AG09309 (cell line): ENCODE results near the gene PPP1R8.

Experiments
- DNase-seq: peaks from one replicate; pipeline ENCODE4 v3.0.0-alpha.2; 2010; ENCODE audit warnings: low read depth
- H3K4me3 ChIP-seq: 2 replicates; pipeline ENCODE4 v1.5.1; 2011; ENCODE audit warnings: mild to moderate bottlenecking, low read depth, low read length, moderate library complexity; ENCODE audit not compliant: control insufficient read depth
- TF ChIP-seq, protein P1 (sequence below): IDR thresholded peaks from 2 replicates; pipeline ENCODE4 v1.5.1; 2011; ENCODE audit warnings: mild to moderate bottlenecking, low read depth, low read length, inconsistent platforms; ENCODE audit not compliant: insufficient read depth, control insufficient read depth; ENCODE audit errors: missing control alignments

Gene PPP1R8

DNA sequence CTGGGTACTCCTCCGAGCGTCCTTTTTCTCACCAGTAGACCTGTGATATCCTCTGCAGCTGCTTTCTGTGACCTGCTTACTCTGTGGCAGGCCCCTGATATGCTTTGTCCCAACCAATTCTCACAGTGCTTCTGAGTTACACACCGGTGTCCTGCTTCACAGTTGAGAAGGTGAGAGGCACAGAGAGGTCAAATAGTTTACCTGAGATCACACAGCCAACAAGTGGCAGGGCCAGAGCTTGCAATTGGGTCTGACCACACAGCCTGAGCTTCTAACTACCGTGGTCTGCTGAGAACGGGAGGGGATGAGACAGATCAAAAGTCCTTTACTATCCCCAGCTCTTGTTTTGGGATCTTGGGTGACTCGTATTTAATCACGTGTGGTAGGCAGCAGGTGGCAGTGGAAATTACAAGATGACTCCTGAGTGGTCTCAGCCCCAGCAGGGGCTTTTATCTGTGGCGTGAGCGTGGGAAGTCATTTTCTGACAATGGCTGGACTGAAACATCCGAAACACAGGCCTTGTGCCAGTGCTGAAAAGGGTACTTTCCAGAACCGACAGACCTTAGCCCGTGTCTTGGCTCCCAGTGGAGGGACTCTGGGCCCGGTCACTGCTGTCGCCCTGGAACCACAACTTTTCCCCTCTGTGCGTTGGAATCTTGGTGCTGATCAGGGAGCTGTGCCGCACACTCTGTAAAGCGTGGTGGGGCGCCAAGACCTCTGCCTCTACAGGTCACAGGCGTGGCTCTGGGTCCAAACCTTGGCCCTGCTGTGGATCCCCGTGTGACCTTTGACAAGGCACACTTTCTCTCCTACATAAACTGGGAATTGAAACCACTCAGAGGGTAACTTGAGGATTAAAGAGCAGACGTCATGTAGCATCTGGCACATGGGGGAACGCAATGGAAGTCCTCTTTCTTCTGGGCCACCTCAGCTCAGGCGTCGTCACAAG lies 53.7 kb downstream of the PPP1R8 start:
- DNase-seq, result no peak

DNA sequence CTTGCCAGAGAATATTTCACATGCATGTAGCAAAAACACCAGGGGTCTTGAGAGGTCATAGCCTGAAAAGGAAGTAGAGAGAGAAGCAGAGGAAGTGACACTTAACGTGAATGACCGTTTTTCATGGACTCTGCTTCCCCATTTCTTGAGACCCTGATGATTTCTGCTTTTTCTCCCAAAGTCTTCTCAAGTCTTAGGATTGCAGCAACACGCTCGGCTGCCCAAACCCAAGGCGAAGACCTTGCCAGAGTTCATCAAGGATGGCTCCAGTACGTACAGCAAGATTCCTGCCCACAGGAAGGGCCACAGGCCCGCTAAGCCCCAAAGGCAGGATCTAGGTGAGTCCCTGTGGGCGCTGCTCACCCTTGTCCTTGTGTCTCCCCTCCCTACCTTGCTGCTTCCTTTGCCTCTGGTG lies 54.5 kb downstream of the PPP1R8 start:
- TF ChIP-seq, protein P1, sequence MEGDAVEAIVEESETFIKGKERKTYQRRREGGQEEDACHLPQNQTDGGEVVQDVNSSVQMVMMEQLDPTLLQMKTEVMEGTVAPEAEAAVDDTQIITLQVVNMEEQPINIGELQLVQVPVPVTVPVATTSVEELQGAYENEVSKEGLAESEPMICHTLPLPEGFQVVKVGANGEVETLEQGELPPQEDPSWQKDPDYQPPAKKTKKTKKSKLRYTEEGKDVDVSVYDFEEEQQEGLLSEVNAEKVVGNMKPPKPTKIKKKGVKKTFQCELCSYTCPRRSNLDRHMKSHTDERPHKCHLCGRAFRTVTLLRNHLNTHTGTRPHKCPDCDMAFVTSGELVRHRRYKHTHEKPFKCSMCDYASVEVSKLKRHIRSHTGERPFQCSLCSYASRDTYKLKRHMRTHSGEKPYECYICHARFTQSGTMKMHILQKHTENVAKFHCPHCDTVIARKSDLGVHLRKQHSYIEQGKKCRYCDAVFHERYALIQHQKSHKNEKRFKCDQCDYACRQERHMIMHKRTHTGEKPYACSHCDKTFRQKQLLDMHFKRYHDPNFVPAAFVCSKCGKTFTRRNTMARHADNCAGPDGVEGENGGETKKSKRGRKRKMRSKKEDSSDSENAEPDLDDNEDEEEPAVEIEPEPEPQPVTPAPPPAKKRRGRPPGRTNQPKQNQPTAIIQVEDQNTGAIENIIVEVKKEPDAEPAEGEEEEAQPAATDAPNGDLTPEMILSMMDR, result no peak
- DNase-seq, result no peak
- no peak overlapping the region for H3K4me3 ChIP-seq

More for the DNA sequence above, 53.7 kb downstream of the PPP1R8 start:
- no peak overlapping the region for H3K4me3 ChIP-seq
- TF ChIP-seq, protein P1, result no peak

GRCh38 chr1:27885621-27886352 lies 55.2 kb downstream of the PPP1R8 start:
- TF ChIP-seq, protein P1, result no peak
- H3K4me3 ChIP-seq, result no peak overlapping the region
- no peak for DNase-seq

- H3K4me3 ChIP-seq, result no peak overlapping the region
- TF ChIP-seq, protein P1, result no peak
- DNase-seq, result no peak
Observed at GRCh38 chr1:27886353-27886679, 55.7 kb downstream of the PPP1R8 start.

DNA sequence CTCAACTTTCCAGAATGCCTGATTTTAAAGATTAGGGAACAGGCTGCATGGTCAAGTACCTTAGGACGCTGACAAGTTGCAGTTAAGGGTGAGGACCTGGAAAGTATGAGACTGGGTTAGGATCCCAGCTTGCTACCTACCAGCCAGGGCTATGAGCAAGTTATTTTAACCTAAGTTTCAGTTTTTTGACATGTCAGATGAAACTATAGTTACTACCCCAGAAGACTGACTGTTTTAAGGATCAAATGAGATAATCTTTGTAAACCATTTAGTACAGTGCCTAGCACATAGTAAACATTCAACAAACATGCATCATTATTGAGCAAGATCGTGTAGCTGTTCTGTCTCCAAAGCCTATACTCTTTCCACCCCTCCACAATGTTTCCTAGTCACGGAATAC lies 56.2 kb downstream of the PPP1R8 start:
- TF ChIP-seq, protein P1, result no peak
- DNase-seq, result no peak
- no peak overlapping the region for H3K4me3 ChIP-seq

DNA sequence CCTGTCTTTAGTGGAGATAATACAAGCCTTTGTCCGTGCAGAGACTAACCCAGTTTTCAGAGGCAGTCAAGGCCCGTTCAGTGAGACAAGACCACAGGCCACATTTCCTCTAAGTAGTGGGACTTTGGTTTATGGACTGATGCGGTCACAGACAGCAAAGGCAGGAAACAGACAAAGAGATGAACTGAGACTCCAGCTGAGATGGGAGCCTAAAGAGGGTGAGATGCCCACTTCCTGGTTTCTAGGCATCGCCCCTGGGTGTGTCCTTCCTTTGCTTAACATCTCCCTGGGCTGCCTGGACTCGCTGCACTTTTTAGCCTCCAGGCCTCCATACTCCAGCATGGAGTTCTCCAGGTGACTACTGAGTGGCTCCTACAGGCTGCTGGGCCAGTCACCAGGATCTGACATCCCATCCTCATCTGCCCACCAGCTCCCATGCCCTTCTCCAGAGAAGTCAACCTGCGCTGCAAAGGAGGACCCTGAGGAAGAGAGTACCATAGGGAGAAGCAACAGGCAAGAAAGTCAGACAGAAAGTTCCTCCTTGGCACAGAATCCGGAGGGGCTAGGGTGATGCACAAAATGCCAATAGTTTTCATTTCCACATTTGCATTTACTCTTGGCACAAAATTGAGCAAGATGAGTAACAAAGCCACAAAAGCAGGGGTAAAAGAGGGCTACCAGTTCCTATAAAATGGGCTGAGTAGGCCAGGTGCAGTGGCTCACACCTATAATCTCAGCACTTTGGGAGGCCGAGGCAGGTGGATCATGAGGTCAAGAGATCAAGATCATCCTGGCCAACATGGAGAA lies 56.8 kb downstream of the PPP1R8 start:
- DNase-seq, result no peak
- TF ChIP-seq, protein P1, result no peak

More for the DNA sequence above, 56.8 kb downstream of the PPP1R8 start:
- H3K4me3 ChIP-seq, result no peak overlapping the region
